ENCODE data around the gene SNX7.

The SNX7 gene

GRCh38 chr1:98783821-98784220 lies 122.3 kb downstream of the SNX7 start:
- no peak for DNase-seq

DNA sequence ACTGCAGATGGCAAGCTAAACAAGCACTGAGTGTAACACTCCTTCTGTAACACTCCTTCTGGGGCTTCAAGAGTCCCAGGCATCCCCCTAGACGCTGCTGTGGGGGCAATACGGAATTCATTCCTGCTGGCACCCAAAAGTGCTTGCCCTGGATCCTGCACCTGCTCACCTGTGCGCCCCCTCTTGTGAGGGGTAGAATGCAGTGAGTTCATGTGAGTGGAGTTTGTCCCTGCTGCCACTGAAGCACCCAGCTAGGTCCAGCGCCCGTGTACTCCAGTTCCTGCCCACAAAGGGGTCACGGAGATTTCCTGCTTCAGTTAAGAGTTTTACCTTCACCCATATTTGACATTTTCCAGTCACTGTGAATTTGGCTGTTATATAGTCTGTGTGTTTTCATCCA lies 130.0 kb downstream of the SNX7 start:
- no peak for DNase-seq

GRCh38 chr1:98792123-98792522 lies 130.6 kb downstream of the SNX7 start:
- DNase-seq, result no peak

GRCh38 chr1:98793136-98793535 lies 131.6 kb downstream of the SNX7 start:
- DNase-seq, result no peak

- DNase-seq, result peak; percentile 10
Measured at GRCh38 chr1:98794196-98794886, 132.8 kb downstream of the SNX7 start.

DNA sequence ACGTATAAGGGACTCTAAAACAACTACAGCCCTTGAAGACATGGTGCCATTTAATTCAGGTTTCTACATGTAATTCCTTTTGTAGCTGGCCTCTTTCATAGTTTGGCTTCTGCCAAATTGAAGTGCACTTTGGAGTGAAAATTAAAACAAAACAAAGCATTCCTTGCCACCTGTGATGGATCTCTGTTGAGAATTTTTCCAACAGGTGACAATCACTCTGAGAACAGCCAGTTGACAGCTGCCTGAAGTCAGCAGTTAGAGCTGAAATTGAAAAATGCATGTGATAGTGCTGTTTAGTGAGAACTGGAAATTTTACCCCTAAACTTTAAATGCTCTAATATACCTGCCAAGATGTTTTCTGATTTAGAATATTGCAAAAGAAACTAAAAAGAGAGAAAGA lies 134.5 kb downstream of the SNX7 start:
- DNase-seq, result no peak

- DNase-seq, result no peak
Measured at GRCh38 chr1:98797506-98797905, 136.0 kb downstream of the SNX7 start.
